ENCODE results near the gene ESRRB. TPM values are rescaled to one million over a fixed set of nuclear protein-coding genes. Genes with fewer than 3 reads are reported as not detected.

Gene ESRRB
- total RNA-seq, 2 donors from 2014 or later = 0.10 to 0.21 TPM

- Histone ChIP-seq H3K36me3 (no peaks in the 10 kb centered on the region), H3K27ac (no peak overlapping the region), H3K4me1 (no peaks in the 10 kb centered on the region), H3K27me3 (no peaks in the 10 kb centered on the region), H3K9me3 (no peaks in the 10 kb centered on the region), H3K9ac (ENCODE audit: low read depth in 2 of 2, low read length in 2 of 2) (no peak overlapping the region), H3K4me3 (no peak overlapping the region)
- DNase-seq = no peak
- intact Hi-C loops (cut with DNase I) = no loop called here
- no peak for TF ChIP-seq CTCF (IDR thresholded peaks at IDR 0.05)
Measured at GRCh38 chr14:76420827-76421226, 44.9 kb downstream of the ESRRB start.

GRCh38 chr14:76421662-76422061 lies 45.7 kb downstream of the ESRRB start:
- intact Hi-C loops (cut with DNase I) = no loop called here
- no peak overlapping the region for H3K9ac ChIP-seq (ENCODE audit: low read depth in 2 of 2, low read length in 2 of 2)
- TF ChIP-seq CTCF (IDR thresholded peaks at IDR 0.05) = no peak
- H3K27ac ChIP-seq = no peak overlapping the region
- H3K9me3 ChIP-seq = no peaks in the 10 kb centered on the region
- H3K4me3 ChIP-seq = no peak overlapping the region
- no peaks in the 10 kb centered on the region for H3K4me1 ChIP-seq
- no peaks in the 10 kb centered on the region for H3K36me3 ChIP-seq
- DNase-seq = no peak
- no peaks in the 10 kb centered on the region for H3K27me3 ChIP-seq

GRCh38 chr14:76422662-76423061 lies 46.7 kb downstream of the ESRRB start:
- DNase-seq = no peak
- Histone ChIP-seq H3K9me3 (no peaks in the 10 kb centered on the region), H3K27me3 (no peaks in the 10 kb centered on the region), H3K4me1 (no peaks in the 10 kb centered on the region), H3K36me3 (no peaks in the 10 kb centered on the region), H3K27ac (no peak overlapping the region), H3K9ac (ENCODE audit: low read depth in 2 of 2, low read length in 2 of 2) (no peak overlapping the region), H3K4me3 (no peak overlapping the region)
- TF ChIP-seq CTCF (IDR thresholded peaks at IDR 0.05) = no peak
- intact Hi-C loops (cut with DNase I) = no loop called here

GRCh38 chr14:76423534-76423933 lies 47.6 kb downstream of the ESRRB start:
- H3K4me3 ChIP-seq = no peak overlapping the region
- intact Hi-C loops (cut with DNase I) = no loop called here
- no peak for DNase-seq
- H3K27ac ChIP-seq = no peak overlapping the region
- no peak overlapping the region for H3K9ac ChIP-seq (ENCODE audit: low read depth in 2 of 2, low read length in 2 of 2)
- H3K9me3 ChIP-seq = no peaks in the 10 kb centered on the region
- H3K27me3 ChIP-seq = no peaks in the 10 kb centered on the region
- no peaks in the 10 kb centered on the region for H3K36me3 ChIP-seq
- TF ChIP-seq CTCF (IDR thresholded peaks at IDR 0.05) = no peak
- H3K4me1 ChIP-seq = no peaks in the 10 kb centered on the region

GRCh38 chr14:76424359-76424758 lies 48.4 kb downstream of the ESRRB start:
- Histone ChIP-seq H3K9ac (ENCODE audit: low read depth in 2 of 2, low read length in 2 of 2) (no peak overlapping the region), H3K27ac (no peak overlapping the region), H3K36me3 (no peaks in the 10 kb centered on the region), H3K4me1 (no peaks in the 10 kb centered on the region), H3K4me3 (no peak overlapping the region), H3K9me3 (no peaks in the 10 kb centered on the region), H3K27me3 (no peaks in the 10 kb centered on the region)
- no peak for DNase-seq
- intact Hi-C loops (cut with DNase I) = no loop called here
- no peak for TF ChIP-seq CTCF (IDR thresholded peaks at IDR 0.05)

Data from colonic mucosa (tissue), 4 donors.